Urothelium cell line (cell line): ENCODE data around the gene ALG12.

ENCODE experiments used
- DNase-seq: peaks from one replicate; pipeline ENCODE4 v3.0.0; 2011; ENCODE audit warnings: low spot score, mixed read lengths
- FAIRE-seq: peaks from 2 replicates; lab custom pipeline; 2011; peaks lifted over from hg19 to GRCh38; lab: Jason Lieb, UNC

Gene ALG12

GRCh38 chr22:49933236-49934159 is 15.3 kb upstream of the ALG12 start:
- no peak for DNase-seq
- peak; percentile 30 for FAIRE-seq

GRCh38 chr22:49930596-49931412 is 12.6 kb upstream of the ALG12 start:
- FAIRE-seq, result peak; percentile 74

GRCh38 chr22:49929994-49930575 is 11.8 kb upstream of the ALG12 start:
- FAIRE-seq, result peak; percentile 68
- no peak for DNase-seq

More at GRCh38 chr22:49930596-49931412, 12.6 kb upstream of the ALG12 start:
- DNase-seq, result peak; percentile 60

- DNase-seq (peak; percentile 88), FAIRE-seq (no peak)
These were observed 11.2 kb upstream of the ALG12 start for GRCh38 chr22:49929211-49929979.

GRCh38 chr22:49928555-49929210 is 10.4 kb upstream of the ALG12 start:
- no peak for DNase-seq
- FAIRE-seq, result no peak

GRCh38 chr22:49928185-49928495 is 9.9 kb upstream of the ALG12 start:
- no peak for FAIRE-seq
- DNase-seq, result no peak

GRCh38 chr22:49927483-49928184 is 9.4 kb upstream of the ALG12 start:
- FAIRE-seq (no peak), DNase-seq (no peak)

- FAIRE-seq (no peak), DNase-seq (no peak)
These were observed 8.7 kb upstream of the ALG12 start for GRCh38 chr22:49926916-49927315.

GRCh38 chr22:49925525-49926128 is 7.4 kb upstream of the ALG12 start:
- DNase-seq, result no peak

GRCh38 chr22:49924113-49924833 is 6.0 kb upstream of the ALG12 start:
- FAIRE-seq (no peak), DNase-seq (no peak)

More at GRCh38 chr22:49925525-49926128, 7.4 kb upstream of the ALG12 start:
- FAIRE-seq, result no peak

- DNase-seq (no peak), FAIRE-seq (no peak)
These were observed 5.2 kb upstream of the ALG12 start for GRCh38 chr22:49923445-49923844.

- DNase-seq (no peak), FAIRE-seq (no peak)
These were observed 4.7 kb upstream of the ALG12 start for GRCh38 chr22:49922926-49923325.

GRCh38 chr22:49922484-49922883 is 4.2 kb upstream of the ALG12 start:
- no peak for FAIRE-seq
- DNase-seq, result no peak

- DNase-seq, result no peak
- FAIRE-seq, result peak; percentile 17
These were observed 3.5 kb upstream of the ALG12 start for GRCh38 chr22:49921508-49922278.

GRCh38 chr22:49920859-49921258 is 2.6 kb upstream of the ALG12 start:
- no peak for DNase-seq
- FAIRE-seq, result peak; percentile 90

GRCh38 chr22:49918911-49919881 is 958 bp upstream of the ALG12 start:
- FAIRE-seq (peak; percentile 30), DNase-seq (no peak)

- no peak for DNase-seq
- no peak for FAIRE-seq
These were observed 1.4 kb downstream of the ALG12 start for GRCh38 chr22:49916831-49917230.
